GM12878 (cell line): ENCODE data around the gene RIMS3. TPM values are rescaled to one million over a fixed set of nuclear protein-coding genes. Genes with fewer than 3 reads are reported as not detected.
A peak's percentile ranks its signal among the peaks of the same experiment; 100 is the strongest.

ENCODE experiments used
- ATAC-seq: fragments of 200-7000 bp; cut with Tn5 transposase; 3 replicates; pipeline ENCODE4 v1.9.1; 2020; ENCODE audit warnings: mild to moderate bottlenecking, moderate library complexity
- BruUV-seq: library from RNA; stranded (reverse); fragments of 400-500 nt; replicated peaks from 2 replicates; lab custom pipeline; 2021; lab: Mats Ljungman, UMichigan
- CTCF ChIA-PET: fragments of 300-600 bp; sonication (Branson Sonifier 250); formaldehyde crosslinking; extraction: SDS; loops from one replicate; lab custom pipeline; 2021; ENCODE audit warnings: inconsistent platforms; lab: Yijun Ruan, JAX
- POLR2A ChIA-PET: fragments of 350-600 bp; formaldehyde crosslinking; extraction: SDS; loops from one replicate; lab custom pipeline; 2021; ENCODE audit warnings: inconsistent platforms; lab: Charles Lee
- RAD21 ChIA-PET: fragments of 300-600 bp; sonication (Branson Sonifier 250); formaldehyde crosslinking; loops from one replicate; lab custom pipeline; 2023; ENCODE audit warnings: antibody characterized with exemption; ENCODE audit not compliant: unreplicated experiment; lab: Charles Lee
- SMC1A ChIA-PET: fragments of 300-600 bp; sonication (Branson Sonifier 250); formaldehyde crosslinking; loops from one replicate; lab custom pipeline; 2023; ENCODE audit not compliant: unreplicated experiment, uncharacterized antibody; lab: Charles Lee
- DNase-seq: peaks from one replicate; pipeline ENCODE4 v3.0.0-alpha.2; 2011; ENCODE audit warnings: low read depth, low spot score
- FAIRE-seq: peaks from 3 replicates; lab custom pipeline; 2011; peaks lifted over from hg19 to GRCh38; lab: Jason Lieb, UNC
- H2AFZ ChIP-seq: 2 replicates; pipeline ENCODE4 v1.6.0; 2011; ENCODE audit warnings: low read depth, low read length, control low read depth; ENCODE audit not compliant: control insufficient read depth
- H3K27ac ChIP-seq: 2 replicates; pipeline ENCODE4 v1.5.1; 2011; ENCODE audit warnings: control low read depth; ENCODE audit not compliant: control insufficient read depth, insufficient read depth
- H3K27me3 ChIP-seq, 2 experiments: replicated peaks in 1 of 2; 2 replicates each; pipeline versions ENCODE4 v1.6.0 to v1.6.1; 2011; ENCODE audit warnings: low read length in 1 of 2; ENCODE audit not compliant: control insufficient read depth in 2 of 2, insufficient read depth in 2 of 2
- H3K36me3 ChIP-seq, 2 experiments: 2 replicates each; pipeline ENCODE4 v1.5.1; 2011; ENCODE audit warnings: low read length in 1 of 2; ENCODE audit not compliant: control insufficient read depth in 2 of 2, insufficient read depth in 2 of 2
- H3K4me1 ChIP-seq: 2 replicates; pipeline ENCODE4 v1.6.1; 2011; ENCODE audit warnings: mild to moderate bottlenecking, low read length, moderate library complexity, mixed read lengths; ENCODE audit not compliant: control insufficient read depth, insufficient read depth
- H3K4me2 ChIP-seq: 2 replicates; pipeline ENCODE4 v1.6.0; 2011; ENCODE audit warnings: control low read depth; ENCODE audit not compliant: control insufficient read depth, insufficient read depth
- H3K4me3 ChIP-seq: fragments of 200-600 bp; sonication (generic); 2 replicates; pipeline ENCODE4 v1.5.1; 2016
- H3K79me2 ChIP-seq: 2 replicates; pipeline ENCODE4 v1.6.0; 2011; ENCODE audit warnings: low read length; ENCODE audit not compliant: control insufficient read depth, insufficient read depth
- H3K9ac ChIP-seq: 2 replicates; pipeline ENCODE4 v1.8.0; 2011; ENCODE audit warnings: low read length, control low read depth, mixed read lengths; ENCODE audit not compliant: control insufficient read depth, insufficient read depth
- H3K9me3 ChIP-seq: replicated peaks from 3 replicates; pipeline ENCODE4 v1.5.1; 2011; ENCODE audit warnings: mild to moderate bottlenecking, low read length; ENCODE audit not compliant: control insufficient read depth, insufficient read depth
- H4K20me1 ChIP-seq: 2 replicates; pipeline ENCODE4 v1.6.0; 2011; ENCODE audit not compliant: control insufficient read depth, insufficient read depth
- PML ChIP-seq: IDR thresholded peaks from 2 replicates; pipeline ENCODE4 v1.6.1; 2012; ENCODE audit warnings: low read length, inconsistent platforms
- WGBS: methylation state at CpG from one replicate; pipeline ENCODE4 v1.1.6; 2016; ENCODE audit warnings: low lambda C conversion rate; ENCODE audit not compliant: insufficient replicate concordance, insufficient coverage; ENCODE audit errors: missing lambda C conversion rate; 5-methylcytosine and 5-hydroxymethylcytosine counted together
- in situ Hi-C: fragments of 300-500 bp; cut with MboI; formaldehyde crosslinking; loops from 9 replicates; pipeline ENCODE4 v1.14.3; 2018; ENCODE audit warnings: mixed read lengths
- intact Hi-C: fragments of 100-400 bp; cut with micrococcal nuclease; formaldehyde crosslinking; loops from one replicate; pipeline ENCODE4 v1.14.2; 2022; ENCODE audit not compliant: unreplicated experiment
- polyA plus RNA-seq, 11 experiments: library from polyadenylated mRNA; depleted of rRNA in 4 of 11; unstranded in 6 of 11; stranded (reverse) in 5 of 11; fragments of >200 nt; fragmentation: Nextera tagmentation in 4 of 11; fragmentation: Illumina TruSeq in 1 of 11; extraction: Ambion mirVana in 4 of 11; extraction: Trizol in 1 of 11; gene quantifications; 1 replicate in 1 of 11; 2 replicates in 10 of 11; pipeline versions ENCODE4 v1.2.1 to v1.2.3, GENCODE V29; 2011 to 2016; ENCODE audit warnings: inconsistent platforms in 2 of 11, missing spikeins in 2 of 11, low read depth in 1 of 11
- total RNA-seq, 4 experiments: library from RNA; depleted of rRNA in 3 of 4; stranded (reverse); fragments of >200 nt in 3 of 4; fragmentation: Illumina TruSeq in 1 of 4; extraction: Trizol in 1 of 4; gene quantifications; 2 replicates each; pipeline versions ENCODE4 v1.2.1 to v1.2.3, GENCODE V29; 2013 to 2021
- TF ChIP-seq, protein P1 (sequence below): IDR thresholded peaks from 2 replicates; pipeline ENCODE4 v1.6.1; 2012; ENCODE audit warnings: mild to moderate bottlenecking, low read depth, low read length

The RIMS3 gene
- total and polyA plus RNA-seq, 10 of the 15 experiments (the other 5 are each of a cell fraction or from before 2014, with no cell fraction given) = 0.02 to 4.7 (median 0.39) TPM

DNA sequence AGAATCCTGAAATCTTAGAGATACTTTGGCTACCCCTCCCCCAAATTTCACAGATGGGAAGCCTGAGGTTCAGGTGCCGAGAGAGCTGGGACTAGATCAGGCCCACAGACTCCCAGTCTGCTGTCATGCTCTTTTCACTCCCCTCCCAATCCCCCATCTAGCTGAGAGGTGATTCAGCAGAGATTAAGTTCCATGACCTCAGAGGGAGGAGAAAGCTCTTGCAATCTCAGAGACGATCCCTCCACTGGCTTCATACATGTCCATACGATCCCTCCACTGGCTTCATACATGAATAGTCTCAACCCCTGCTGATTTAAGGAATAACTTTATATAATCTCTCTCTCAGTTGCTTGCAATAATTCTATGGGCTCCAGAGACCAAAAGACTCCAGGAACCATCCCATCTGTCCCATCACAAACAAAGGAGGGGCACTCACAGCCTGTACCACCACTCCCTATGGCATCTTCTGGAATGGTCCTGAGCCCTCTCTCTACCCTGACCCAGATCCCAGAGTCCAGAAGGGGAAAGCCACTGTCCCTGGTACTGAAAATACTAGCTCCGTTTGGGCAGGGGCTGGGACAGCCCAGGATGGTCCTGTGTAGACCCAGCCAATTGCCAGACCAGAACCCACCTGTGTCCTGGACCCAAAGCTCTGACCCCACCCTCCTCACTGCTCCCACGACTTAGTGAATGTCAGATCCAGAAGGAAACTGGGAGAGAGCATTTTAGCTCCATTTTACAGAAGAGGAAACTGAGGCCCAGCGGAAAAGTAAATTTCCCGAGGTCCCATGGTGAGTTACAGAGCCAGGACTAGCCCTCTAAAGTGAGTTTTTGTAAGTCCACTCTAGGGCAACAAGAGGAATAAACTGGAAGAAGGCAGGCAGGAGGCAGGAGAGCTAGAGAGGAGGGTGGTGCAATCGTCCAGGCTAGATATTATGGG, 27.1 kb downstream of the RIMS3 start:
- WGBS = 22% methylated on average over 8 of the region's 8 CpGs
- in situ Hi-C loops = no loop called here
- Histone ChIP-seq H3K36me3 (no peaks in the 10 kb centered on the region), H3K27ac (no peak overlapping the region), H3K4me2 (no peak overlapping the region), H3K79me2 (no peaks in the 10 kb centered on the region), H3K4me1 (no peaks in the 10 kb centered on the region), H3K9me3 (no peaks in the 10 kb centered on the region; the same call in 2 of the 3 replicates), H3K27me3 (no peaks in the 10 kb centered on the region), H3K9ac (no peak overlapping the region), H3K4me3 (no peak overlapping the region)
- intact Hi-C loops = no loop called here
- FAIRE-seq (no peak), ATAC-seq (no peak), DNase-seq (no peak)
- POLR2A ChIA-PET = no interaction called here
- no peak for TF ChIP-seq PML
- TF ChIP-seq, protein P1, sequence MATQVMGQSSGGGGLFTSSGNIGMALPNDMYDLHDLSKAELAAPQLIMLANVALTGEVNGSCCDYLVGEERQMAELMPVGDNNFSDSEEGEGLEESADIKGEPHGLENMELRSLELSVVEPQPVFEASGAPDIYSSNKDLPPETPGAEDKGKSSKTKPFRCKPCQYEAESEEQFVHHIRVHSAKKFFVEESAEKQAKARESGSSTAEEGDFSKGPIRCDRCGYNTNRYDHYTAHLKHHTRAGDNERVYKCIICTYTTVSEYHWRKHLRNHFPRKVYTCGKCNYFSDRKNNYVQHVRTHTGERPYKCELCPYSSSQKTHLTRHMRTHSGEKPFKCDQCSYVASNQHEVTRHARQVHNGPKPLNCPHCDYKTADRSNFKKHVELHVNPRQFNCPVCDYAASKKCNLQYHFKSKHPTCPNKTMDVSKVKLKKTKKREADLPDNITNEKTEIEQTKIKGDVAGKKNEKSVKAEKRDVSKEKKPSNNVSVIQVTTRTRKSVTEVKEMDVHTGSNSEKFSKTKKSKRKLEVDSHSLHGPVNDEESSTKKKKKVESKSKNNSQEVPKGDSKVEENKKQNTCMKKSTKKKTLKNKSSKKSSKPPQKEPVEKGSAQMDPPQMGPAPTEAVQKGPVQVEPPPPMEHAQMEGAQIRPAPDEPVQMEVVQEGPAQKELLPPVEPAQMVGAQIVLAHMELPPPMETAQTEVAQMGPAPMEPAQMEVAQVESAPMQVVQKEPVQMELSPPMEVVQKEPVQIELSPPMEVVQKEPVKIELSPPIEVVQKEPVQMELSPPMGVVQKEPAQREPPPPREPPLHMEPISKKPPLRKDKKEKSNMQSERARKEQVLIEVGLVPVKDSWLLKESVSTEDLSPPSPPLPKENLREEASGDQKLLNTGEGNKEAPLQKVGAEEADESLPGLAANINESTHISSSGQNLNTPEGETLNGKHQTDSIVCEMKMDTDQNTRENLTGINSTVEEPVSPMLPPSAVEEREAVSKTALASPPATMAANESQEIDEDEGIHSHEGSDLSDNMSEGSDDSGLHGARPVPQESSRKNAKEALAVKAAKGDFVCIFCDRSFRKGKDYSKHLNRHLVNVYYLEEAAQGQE = peak; percentile 70; the same call in 1 of the 2 replicates
- TF ChIP-seq, all 136 proteins: peak for 1
- ChIA-PET SMC1A (no interaction called here), RAD21 (no interaction called here), CTCF (interaction anchor here (0.6 kb wide), 1 partner anchor 91 kb away, joined by 3 read pairs; no protein-coding TSS in a partner anchor)
- no TSS peak for BruUV-seq
- no peak overlapping the region for H2AFZ ChIP-seq
- H4K20me1 ChIP-seq = no peaks in the 10 kb centered on the region
